Uterus (tissue), 2 donors: ENCODE measurements around the gene FANCE.

Source experiments
- POLR2A ChIP-seq, 2 donors: fragments of 450-650 bp; IDR thresholded peaks; one replicate each; pipeline ENCODE4 v1.6.1; 2016; ENCODE audit warnings: antibody characterized with exemption in 2 of 2, mild to moderate bottlenecking in 1 of 2, moderate library complexity in 1 of 2
- TF ChIP-seq, protein P1 (sequence below), 4 experiments: fragments of 200-600 bp in 2 of 4; fragments of 450-650 bp in 2 of 4; sonication (generic) in 2 of 4; IDR thresholded peaks; one replicate each; pipeline ENCODE4 v1.5.1; 2016 to 2019; ENCODE audit warnings: antibody characterized with exemption in 4 of 4, mild to moderate bottlenecking in 2 of 4, moderate library complexity in 1 of 4

DNA sequence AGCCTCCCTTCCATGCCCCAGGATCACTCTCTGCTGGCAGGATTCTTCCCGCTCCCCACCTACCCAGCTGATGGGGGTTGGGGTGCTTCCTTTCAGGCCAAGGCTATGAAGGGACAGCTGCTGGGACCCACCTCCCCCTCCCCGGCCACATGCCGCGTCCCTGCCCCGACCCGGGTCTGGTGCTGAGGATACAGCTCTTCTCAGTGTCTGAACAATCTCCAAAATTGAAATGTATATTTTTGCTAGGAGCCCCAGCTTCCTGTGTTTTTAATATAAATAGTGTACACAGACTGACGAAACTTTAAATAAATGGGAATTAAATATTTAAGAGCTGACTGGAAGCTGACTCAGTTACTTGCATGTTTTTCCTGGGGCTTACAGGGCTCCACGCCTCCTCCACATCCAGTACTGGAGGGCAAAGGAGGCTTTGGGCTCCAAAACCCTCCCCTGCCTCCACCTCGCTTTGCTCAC is 24.3 kb upstream of the FANCE start:
- TF ChIP-seq, protein P1, sequence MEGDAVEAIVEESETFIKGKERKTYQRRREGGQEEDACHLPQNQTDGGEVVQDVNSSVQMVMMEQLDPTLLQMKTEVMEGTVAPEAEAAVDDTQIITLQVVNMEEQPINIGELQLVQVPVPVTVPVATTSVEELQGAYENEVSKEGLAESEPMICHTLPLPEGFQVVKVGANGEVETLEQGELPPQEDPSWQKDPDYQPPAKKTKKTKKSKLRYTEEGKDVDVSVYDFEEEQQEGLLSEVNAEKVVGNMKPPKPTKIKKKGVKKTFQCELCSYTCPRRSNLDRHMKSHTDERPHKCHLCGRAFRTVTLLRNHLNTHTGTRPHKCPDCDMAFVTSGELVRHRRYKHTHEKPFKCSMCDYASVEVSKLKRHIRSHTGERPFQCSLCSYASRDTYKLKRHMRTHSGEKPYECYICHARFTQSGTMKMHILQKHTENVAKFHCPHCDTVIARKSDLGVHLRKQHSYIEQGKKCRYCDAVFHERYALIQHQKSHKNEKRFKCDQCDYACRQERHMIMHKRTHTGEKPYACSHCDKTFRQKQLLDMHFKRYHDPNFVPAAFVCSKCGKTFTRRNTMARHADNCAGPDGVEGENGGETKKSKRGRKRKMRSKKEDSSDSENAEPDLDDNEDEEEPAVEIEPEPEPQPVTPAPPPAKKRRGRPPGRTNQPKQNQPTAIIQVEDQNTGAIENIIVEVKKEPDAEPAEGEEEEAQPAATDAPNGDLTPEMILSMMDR (IDR thresholded peaks at IDR 0.05): no peak
- TF ChIP-seq POLR2A (IDR thresholded peaks at IDR 0.05): no peak
